ENCODE results near the gene IFT81.
"Not testable (repeated sequence)": the region's sequence is repeated elsewhere in the genome, so short reads cannot be mapped to it uniquely, and the experiment has no call there.

The IFT81 gene

DNA sequence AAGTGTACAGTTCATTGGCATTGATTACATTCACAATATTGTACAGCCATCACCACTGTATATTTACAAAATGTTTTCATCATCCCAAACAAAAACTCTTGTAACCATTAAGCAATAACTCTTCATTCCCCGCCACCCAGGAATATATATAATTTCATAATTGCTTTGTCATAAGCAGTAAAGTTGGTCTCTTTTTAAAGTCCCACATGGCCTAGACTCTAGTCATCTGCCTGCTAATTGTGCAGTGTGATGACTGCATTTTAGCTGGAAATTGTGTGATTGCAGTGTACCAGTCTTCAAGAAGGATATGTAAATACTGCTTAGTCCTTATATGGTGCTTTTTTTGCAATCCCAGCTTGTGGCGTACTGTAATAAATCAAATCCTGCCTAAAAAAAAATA, 81.8 kb downstream of the IFT81 start:
- no peak for DNase-seq (ENCODE audit: low spot score)

DNA sequence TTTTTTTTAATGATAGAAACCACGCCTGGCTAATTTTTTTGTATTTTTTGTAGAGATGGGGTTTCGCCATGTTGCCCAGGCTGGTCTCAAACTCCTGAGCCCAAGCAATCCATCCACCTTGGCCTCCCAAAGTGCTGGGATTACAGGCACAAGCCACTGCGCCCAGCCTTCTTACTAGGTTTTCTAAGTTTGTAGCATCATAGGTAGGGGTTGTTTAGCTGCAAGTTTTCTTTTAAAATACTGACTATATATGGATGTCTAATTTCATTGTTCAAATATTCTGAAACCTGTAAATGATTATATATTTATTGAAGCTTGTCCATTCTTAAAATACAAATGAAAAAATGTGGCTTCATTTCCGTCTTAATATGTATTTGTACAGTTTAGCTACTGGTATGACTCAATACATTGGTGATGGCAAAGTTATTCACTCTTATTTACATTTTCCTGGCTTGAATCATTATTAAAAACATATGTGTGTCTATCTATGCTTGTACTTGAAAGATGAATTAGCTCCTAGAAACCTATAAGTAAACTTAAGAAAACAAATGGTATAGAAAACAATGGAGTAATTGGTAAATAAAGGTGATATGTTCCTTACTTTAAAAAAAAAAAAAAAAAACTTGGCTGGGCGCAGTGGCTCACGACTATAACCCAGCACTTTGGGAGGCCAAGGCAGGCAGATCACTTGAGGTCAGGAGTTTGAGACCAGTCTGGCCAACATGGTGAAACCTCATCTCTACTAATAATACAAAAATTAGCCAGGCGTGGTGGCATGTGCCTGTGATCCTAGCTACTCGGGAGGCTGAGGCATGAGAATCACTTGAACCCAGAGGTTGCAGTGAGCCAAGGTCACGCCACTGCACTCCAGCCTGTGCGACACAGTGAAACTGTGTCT, 87.7 kb downstream of the IFT81 start:
- DNase-seq (ENCODE audit: low spot score), result not testable (repeated sequence)

DNA sequence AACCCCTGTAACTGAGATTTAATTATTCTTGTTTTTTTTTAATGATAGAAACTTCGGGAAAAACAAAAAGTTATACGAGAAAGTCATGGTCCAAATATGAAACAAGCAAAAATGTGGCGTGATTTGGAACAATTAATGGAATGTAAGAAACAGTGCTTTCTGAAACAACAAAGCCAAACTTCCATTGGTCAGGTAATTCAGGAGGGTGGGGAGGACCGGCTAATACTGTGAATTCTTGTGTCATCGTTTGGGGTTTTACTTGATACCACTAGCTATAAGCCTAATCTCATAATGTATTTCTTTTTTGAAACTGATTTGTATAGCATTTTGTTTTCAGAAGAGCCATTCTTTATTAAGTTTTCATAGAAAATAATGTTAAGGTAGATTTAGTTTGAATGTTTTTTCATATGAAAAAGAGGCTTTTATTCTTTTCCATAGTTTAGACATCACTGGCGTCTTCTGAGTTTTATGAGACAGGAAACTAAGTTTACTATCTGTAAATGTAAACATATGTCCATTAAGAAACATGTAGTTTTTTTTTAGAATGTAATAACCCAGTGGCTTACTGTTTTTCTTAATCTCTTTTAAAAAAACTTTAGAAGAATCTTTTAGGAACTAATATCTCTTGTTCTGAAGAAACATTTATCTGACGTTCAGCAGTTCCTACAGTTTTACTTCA, 94.0 kb downstream of the IFT81 start:
- no peak for DNase-seq (ENCODE audit: low spot score)

DNA sequence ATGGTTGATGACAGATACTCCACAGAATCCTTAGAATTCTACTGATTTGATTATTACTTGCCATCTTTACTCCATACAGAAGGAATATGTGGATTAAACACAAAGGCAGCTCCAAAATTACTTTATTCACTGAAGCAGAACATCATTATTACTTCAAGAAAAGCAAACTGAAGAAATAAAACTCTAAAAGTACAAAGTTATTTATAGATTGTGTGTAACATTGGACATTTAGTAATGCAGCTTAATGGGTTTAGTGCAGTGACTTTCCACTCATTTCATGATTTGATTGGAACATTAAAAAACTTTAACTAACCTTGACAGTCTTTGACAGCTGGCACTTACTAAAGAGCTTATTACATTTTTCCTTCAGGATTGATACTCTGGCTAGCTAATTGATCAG, 97.9 kb downstream of the IFT81 start:
- DNase-seq (ENCODE audit: low spot score), result no peak

DNA sequence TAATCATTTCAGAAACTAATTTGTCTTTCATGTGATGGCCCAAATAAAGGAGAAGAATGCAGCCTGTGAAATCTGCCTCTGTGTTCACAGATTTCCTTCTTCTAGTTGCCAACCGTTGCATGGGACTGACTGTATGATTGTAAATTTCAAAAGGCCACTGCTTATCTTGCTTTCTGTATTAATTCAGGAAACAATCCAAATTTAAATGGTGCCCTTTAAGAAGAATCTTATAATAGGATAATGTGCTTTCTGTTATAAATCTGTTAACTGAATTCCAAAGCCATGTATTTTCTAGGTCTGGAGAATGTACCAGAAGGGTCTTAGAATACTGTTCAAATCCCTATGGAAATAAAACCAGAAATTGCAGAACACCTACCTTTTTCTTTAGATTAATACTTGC, 98.3 kb downstream of the IFT81 start:
- DNase-seq (ENCODE audit: low spot score), result no peak

DNA sequence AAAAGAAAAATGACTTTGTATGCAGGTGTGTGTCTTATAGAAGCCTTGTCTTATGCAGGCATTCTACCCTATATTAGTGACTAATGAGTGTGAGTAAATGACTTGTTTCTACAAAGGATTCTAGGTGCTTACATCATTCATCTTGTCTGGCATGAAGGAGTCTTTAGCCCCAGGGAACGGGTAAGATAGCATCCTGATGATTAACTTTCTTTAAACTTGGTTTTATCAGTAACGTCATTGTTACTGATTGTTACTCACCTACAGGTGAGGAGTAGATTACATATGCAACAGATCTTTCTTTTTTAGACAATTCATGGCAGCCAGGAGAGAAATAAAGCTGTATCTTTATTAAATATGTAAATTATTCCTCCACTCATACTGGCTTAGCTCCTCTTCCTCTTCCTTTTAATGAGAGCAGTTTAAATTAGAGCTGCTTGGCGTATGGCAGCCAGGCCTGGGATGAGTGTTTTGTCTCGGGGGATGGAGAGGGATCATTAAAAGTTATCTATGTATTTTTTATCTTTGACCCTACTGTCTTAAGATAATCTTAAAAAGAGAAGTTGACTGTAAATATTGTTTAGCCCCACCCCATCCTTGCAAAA, 99.7 kb downstream of the IFT81 start:
- DNase-seq (ENCODE audit: low spot score), result no peak

DNA sequence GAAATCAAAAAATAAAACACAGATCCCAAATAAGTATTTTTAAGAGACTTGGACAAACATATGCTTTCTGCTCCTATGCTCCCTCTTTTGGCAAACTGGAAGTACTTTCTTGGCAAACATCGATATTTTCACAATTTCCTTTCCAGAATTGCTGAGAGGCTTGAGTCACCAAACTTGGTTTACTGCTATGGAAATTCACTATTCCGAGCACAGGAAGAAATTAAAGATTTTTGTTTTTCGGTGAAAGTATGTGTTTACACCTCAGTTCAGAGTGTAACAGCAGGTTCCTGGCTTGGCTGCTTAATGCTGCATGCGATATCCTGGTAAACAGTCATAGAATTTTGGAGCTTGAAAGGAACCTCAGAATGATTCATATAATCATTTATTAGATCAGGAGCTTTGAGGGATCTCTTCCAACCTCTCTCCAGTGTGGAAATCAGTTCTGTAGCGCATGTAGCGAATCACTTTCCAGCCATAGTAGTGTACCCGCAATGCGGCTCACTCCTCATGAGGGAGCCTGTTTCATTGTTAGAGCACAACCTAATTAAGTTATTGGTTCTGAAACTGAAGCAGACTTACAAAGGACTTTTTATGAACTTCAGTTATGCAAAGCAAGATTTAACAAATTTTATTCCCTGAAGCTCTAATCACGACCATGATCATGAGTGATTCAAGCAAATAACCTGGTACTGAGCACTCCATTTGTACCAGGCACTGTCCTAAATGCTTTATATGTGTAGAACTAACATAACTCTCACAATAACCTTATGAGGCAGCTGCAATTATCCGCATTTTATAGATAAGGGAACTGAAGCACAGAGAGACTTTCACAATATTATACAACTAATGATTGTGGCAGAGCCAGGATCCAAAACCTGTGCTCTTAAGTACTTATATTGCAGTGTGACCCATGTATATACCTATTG, 100.5 kb downstream of the IFT81 start:
- peak; percentile 74 for DNase-seq (ENCODE audit: low spot score)

DNA sequence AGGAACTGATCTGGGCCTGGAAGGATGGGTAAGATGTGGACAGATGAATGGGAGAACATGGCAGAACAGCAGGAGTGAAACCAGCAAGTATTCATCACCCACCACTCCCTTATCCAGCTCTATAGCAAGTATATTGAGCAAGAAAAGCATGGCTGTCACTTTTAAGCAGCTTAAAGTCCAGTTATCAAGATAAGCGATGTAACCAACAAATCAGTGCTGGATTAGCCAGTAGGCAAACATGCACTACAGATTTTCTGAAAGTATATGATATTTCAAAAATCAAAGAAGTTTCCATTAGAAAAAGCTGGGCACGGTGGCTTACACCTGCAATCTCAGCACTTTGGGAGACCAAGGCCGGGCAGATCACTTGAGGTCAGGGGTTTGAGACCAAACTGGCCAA, 103.0 kb downstream of the IFT81 start:
- DNase-seq (ENCODE audit: low spot score), result no peak

DNA sequence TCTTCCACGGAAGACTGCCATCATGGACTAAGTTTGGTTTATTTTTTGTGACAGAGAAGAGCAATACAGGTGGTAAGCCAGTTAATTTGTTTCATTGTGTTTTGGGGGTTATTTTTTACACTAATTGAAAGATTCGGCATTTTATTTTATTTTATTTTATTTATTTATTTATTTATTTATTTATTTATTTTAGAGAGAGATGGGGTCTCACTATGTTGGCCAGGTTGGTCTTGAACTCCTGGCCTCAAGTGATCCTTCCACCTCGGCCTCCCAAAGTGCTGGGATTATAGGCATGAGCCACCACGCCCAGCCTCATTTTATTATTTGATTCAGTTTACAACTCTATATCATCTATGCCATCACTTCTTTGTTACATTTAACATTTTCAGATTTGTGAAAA, 104.2 kb downstream of the IFT81 start:
- DNase-seq (ENCODE audit: low spot score), result not testable (repeated sequence)

DNA sequence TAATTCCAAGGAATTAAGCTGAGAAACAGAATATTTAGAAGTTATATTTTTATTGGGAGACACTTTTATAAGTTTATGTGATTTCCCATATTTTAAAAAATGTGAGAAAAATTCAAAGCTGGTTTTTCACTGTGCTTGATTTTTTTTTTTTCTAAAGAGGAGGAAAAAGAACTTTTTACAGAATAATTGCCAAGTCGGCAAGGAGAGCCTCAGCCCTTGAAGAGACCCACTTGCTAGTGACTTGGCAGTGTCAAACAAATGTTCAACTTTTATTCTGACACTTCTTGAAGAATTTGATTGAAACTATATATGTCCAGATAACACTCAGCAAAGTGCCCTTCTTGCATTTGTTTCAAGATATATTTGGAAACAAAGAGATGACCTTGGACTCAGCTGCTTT, 104.6 kb downstream of the IFT81 start:
- no peak for DNase-seq (ENCODE audit: low spot score)

DNA sequence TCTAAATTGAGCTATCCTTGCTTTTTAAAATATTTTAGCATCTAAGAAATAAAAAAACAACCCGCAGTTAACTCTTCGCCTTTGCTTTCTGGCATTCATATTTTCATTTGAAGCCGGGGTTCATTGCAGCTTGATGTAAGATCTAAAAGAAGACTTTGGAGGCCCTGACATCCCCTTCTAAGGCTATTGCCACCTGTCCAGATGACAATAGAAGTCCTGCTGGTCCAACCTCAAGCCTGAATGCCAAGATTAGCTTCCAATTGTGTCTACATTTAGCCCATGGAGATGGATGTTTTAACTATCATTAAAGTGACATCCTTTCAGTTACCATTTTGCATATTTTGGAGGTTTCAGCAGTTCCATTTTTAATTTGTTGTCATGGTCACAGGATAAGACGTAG, 105.3 kb downstream of the IFT81 start:
- no peak for DNase-seq (ENCODE audit: low spot score)

DNA sequence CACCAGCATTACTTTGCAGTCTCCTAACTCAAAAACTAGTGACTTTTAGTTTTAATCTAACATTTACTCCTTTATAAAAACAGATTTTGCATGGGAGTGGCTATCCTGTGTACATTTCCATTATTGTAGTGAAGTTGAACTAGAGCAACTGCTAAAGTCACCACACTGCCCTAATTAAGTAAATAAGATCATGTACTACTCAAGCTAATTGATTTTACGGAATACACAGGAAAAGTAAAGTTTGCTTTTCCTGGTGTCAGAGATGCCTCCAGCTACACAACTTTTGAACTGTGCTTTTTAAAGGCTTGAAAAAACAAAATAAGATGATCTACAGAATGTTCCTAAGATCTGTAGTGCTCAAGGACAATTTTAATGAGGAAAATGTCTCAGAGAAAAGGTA, 106.5 kb downstream of the IFT81 start:
- DNase-seq (ENCODE audit: low spot score), result no peak

DNA sequence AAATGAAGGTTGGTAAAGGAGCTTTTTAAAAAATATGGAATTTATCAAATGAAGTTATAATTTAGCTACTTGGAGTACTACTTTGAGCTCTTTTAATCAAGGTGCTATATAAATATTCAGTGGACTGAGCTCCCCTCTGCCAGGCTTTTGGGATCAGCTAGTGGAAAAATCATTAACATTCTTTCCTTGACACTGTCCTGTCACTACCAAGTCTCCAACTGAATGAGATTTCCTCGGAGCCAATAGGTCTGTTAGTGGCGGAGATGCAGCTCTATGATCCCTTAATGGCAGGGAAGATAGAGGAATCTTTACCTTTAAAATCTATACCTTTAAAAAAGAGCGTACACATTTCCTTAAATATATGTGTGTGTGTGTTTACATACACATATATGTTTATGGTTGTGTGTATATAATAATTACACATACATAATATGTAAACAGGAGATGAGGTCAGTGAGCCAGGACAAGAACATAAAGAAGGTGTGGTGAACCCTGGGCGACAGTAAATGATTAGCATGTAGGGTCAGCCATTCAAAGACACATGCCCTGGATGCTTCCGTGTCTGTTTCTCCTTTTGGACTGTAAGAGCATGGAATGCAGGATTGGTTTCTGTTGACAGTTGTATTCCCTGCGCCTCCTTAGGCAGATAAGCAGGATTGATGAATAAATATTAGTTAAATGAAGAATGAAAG, 109.2 kb downstream of the IFT81 start:
- DNase-seq (ENCODE audit: low spot score), result no peak

DNA sequence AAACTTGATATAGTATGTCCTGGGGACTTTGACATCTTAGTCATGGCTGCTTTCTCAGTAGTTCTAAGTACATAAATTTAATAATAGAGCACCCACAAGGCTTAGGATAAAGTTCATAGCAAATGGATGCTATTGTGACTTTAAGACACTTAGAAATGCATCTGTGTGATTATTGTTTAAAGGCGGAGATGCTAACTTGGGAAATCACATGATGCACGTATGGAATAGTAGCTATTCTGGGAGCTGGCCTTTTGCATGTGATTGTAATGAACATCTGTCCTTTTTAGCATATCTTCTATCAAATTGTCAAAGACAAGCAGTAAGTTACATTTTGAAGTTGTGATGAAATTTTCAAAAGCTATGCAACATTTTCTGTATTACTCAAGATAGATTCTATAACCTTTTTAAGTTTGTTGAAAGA, 110.2 kb downstream of the IFT81 start:
- no peak for DNase-seq (ENCODE audit: low spot score)

DNA sequence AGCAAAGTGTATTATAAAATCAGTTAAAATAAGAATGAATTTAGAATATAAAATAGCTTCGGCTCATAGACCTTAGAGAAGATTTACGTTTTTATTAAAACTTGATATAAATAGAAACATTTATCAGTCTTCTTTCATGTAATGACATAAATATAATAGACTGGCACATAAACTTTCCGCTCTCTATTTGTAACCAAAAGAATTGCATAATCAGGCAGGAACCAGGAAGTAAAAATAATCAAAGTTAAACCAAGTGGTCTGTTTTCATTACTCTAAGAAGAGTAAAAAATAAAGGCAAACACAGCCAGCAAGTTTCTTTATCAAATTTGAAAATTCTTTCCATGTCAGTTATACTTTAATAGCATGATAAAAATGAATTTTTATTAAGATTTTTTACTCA, 110.6 kb downstream of the IFT81 start:
- no peak for DNase-seq (ENCODE audit: low spot score)

DNA sequence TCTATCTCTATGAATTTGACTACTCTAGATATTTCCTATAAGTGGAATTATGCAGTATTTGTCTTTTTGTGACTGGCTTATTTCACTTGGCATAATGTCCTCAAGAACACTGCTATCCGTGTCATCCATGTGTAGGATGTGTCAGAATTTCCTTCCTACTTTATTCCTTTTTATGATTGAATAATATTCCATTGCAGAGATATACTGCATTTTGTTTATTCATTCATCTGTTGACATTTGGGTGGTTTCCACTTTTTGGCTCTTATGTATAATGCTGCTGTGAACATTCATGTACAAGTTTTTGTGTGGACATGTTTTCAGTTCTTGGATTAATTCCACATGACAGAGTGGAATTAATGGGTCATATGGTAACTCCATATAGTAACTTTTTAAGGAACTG, 111.2 kb downstream of the IFT81 start:
- DNase-seq (ENCODE audit: low spot score), result no peak

DNA sequence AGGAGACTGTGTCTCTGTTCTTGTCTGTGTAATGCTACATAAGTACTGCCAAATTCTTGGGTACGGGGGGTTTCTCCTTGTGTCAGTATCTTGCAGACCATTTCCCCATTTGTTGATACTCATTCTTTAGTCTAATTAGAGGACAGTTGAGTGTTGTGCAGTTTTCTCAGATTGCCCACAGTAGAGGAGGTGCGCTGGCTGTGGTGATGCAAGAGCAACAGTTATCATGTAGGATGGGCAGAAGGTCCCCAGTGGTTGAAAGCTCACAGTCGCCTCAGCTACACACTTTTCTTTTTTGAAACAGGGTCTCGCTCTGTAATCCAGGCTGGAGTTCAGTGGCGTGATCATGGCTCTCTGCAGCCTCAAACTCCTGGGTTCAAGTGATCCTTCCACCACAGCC, 119.1 kb downstream of the IFT81 start:
- DNase-seq (ENCODE audit: low spot score), result no peak

DNA sequence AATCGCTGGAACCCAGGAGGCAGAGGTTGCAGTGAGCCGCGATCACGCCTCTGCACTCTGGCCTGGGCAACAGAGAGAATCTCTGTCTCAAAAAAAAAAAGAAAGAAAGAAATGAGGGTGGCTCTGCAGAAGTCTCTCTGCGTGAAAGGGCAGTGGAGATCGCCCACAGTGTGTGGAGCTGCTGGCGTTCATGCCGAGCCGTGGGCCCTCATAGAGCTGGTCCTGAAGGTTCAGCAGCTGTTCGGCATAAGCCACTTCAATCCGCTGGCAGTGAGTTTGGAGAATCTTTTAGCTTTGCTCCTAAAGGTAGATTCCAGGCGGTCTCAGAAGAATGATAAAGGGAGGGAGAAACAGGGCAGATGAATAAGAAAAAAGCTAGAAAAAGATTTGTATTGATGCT, 120.2 kb downstream of the IFT81 start:
- DNase-seq (ENCODE audit: low spot score), result no peak

DNA sequence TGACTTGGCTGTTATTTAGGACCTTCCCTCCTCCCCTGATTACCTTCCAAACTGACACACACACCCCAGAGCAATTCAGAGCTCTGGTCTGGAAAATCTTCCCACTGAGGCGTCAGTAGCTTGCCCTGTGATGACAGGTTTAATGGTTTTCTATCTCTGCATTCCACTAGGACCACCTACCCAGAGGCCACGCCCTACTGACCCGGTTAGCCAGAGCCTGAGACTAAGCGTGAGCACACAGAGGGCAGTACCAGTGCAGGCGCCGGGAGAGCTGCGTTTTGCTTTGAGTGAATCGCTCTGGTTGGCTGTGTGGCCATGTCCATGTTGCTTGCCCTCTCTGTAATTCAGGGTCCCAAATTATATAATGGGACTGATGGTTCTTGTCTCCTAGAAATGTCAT, 120.7 kb downstream of the IFT81 start:
- no peak for DNase-seq (ENCODE audit: low spot score)

DNA sequence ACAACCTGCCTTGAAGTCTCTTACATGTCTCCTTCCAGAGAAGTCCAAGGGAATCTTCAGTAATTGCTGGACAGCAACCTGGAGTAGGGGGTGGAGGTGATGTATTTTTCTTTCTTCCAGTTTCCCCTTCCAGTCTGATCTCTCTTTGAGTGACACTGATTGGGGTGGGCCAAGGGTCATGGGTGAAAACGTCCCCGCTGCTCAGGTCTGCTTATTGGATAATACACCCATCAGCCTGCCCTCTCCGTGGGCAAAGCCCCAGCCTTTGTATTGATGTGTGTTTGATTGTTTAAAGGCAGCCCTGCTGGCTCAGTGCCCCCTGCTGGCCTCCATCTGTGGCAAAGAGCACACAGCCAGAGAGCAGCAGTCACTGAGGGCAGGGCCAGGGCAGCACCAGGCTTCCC, 121.2 kb downstream of the IFT81 start:
- no peak for DNase-seq (ENCODE audit: low spot score)

DNA sequence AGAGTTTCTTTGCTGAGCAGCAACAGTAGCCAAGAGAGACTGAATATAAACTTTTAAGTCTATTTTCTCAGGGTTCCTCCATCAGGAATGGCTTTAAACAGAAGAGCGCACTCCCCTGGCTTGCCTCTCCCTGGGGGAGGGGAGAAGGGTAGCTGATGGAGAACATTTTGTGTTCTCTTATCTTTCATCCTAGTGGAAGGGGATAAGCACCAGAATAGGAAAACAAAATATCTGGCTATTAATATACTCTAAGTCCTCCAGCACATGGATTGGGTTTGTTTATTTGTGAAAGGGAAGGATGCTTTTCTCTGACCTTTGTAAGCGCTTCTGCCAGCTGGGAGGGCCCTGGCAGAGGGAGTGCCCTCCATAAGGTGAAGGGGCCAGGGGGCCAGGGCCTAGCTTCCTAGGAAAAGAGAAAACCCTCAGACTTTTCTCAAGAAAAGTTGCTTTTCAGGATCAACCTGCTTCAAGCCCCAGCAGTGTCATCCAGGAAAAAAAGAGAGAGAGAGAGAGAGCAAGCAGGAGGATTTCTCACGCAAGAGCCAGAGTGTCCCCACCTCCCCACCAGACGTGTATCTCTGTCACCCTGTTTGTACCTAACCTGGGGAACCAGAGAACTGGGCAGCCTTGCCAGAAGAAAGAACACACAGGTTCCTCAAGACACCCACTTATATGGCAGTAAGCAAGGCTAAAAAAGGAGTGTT, 122.6 kb downstream of the IFT81 start:
- DNase-seq (ENCODE audit: low spot score), result no peak

Data from Ammon's horn (tissue), 1 donor.